MV-4-11 (cell line): ENCODE results near the gene ST6GALNAC5.
"Not testable (repeated sequence)": the region's sequence is repeated elsewhere in the genome, so short reads cannot be mapped to it uniquely, and the experiment has no call there.

Experiments
- DNase-seq: peaks from one replicate; lab custom pipeline; 2025; lab: John Stamatoyannopoulos, UW

The ST6GALNAC5 gene

DNA sequence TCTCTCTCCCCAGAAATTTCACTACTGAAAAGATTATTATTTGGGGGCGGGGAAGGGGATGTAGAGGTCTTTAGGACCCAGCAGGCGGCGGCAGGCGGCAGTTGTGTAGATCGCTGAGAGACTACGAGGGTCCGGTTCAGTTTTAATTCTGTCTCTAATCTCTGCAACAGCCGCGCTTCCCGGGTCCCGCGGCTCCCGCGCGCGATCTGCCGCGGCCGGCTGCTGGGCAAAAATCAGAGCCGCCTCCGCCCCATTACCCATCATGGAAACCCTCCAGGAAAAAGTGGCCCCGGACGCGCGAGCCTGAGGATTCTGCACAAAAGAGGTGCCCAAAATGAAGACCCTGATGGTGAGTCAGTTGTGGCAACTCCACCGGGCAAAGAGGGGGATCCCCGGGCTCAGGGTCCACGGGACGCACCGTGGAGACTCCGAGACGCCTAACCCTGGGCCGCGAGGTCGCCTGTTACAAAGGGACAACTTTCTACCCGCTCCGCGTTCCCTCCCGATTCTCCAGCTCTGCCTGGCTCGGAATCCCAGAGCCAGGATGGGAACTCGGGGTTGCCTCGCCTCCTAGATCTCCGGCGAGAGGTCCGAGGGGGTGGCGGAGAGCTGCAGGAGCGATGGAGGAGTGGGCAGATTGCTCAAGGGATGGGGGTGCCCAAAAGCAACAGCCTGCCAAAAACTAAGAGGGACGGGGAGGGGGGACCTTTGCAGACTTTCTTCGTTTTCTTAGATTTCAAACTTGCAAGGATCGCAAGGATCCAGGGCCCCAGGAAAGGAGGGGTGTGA, at the start of gene ST6GALNAC5:
ST6GALNAC5 (plus strand) TSS at position 139 of the 789 bp plus-strand sequence.
- no peak for DNase-seq

GRCh38 chr1:76820028-76820427, 47.3 kb upstream of the ST6GALNAC5 start:
- DNase-seq, result no peak

- not testable (repeated sequence) for DNase-seq
Measured at GRCh38 chr1:76822961-76823360, 44.3 kb upstream of the ST6GALNAC5 start.

DNA sequence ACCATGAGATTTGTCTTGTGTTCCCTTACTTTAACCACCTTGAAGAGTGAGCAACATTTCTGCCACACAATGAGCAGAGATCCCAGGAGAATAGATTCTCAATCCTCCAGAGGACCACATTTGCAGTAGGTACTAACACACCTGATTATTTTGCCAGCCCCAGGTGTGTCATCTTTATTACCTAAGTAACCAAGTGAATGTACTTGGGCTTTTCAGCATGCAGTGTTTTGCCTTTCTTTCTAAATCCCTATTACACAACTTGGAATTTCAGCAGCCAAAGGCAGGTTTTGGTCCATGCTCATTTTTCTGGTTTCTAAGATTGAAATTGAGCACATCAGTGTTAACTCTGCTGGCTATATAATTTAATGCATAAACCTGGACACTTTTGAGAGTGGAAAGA, 43.2 kb upstream of the ST6GALNAC5 start:
- DNase-seq, result no peak

GRCh38 chr1:76826072-76826845, 41.0 kb upstream of the ST6GALNAC5 start:
- no peak for DNase-seq

- no peak for DNase-seq
Measured at GRCh38 chr1:76827066-76827465, 40.2 kb upstream of the ST6GALNAC5 start.

DNA sequence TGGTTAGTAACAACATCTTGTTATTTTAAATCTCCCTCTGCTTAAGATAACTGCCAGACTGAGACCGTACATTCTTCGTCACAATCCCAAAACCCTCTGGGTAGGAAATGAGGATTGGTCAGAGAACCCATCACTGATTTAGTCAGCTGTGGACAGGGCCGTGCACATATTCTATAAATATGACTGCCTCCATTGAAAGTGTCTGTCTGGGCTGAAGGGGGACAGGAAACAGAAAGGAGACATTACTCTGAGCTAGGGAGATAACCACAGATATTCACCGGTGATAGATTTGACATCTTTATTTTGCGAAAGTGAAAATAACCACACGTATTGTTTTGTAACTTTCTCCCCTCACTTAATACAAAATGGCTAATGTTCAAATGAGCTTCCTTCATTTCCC, 36.9 kb upstream of the ST6GALNAC5 start:
- DNase-seq, result no peak

DNA sequence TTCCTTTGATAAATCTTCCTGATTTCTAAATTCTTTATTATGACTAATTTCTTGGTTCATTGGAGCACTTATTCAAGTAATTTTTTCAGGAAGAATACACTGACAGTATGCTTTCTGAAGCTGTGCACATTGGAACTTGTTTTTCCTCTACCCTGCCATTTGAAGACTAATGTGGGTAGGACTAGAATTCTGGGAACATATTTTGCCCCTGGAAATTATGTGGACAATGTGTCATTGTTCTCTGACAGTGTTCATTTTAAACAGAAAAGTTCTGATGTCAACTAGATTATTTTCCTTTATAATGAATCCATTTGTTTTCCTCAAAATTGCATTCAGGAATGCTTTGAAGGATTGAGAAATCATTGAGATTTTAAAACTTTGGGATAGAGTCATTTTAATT, 34.8 kb upstream of the ST6GALNAC5 start:
- DNase-seq, result no peak

GRCh38 chr1:76833151-76833550, 34.1 kb upstream of the ST6GALNAC5 start:
- no peak for DNase-seq

DNA sequence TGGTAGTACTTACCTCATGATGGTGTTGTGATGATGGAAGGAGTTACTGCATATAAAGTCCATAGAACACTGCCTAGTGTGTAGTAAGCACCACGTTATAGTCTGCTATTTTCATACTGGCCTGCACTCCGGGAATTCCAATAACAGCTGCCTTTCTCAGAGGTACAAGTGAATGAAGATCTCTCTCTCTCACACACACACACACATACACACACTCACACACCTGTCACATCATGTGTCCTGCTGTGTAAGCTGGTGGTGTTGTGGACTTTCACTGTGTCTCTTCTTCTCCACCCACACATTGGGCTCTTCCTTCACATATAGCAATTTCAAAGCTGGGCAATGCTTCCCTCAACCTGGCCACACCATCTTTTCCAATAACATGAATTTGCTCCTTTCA, 33.4 kb upstream of the ST6GALNAC5 start:
- DNase-seq, result no peak

- DNase-seq, result no peak
Measured at GRCh38 chr1:76835203-76835602, 32.1 kb upstream of the ST6GALNAC5 start.

- no peak for DNase-seq
Measured at GRCh38 chr1:76840278-76840677, 27.0 kb upstream of the ST6GALNAC5 start.

DNA sequence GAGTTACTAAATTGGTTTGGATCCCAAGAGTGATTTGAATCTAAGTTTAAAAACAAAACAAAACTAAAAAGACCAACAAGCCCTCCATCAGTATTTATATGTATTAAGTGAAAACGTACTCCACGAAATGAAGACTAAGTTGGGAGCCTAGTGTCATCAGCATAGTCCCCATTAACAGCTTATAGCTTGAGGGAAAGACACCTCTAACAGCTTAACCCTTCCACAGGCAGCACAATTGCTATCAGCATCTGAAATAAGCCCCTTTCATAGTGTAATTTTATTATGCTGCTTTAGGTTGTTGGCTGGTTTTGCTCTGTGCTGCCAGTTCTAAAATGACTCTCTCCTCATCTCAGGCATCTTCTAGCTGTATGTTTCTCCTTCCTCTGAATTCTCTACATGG, 25.8 kb upstream of the ST6GALNAC5 start:
- no peak for DNase-seq

DNA sequence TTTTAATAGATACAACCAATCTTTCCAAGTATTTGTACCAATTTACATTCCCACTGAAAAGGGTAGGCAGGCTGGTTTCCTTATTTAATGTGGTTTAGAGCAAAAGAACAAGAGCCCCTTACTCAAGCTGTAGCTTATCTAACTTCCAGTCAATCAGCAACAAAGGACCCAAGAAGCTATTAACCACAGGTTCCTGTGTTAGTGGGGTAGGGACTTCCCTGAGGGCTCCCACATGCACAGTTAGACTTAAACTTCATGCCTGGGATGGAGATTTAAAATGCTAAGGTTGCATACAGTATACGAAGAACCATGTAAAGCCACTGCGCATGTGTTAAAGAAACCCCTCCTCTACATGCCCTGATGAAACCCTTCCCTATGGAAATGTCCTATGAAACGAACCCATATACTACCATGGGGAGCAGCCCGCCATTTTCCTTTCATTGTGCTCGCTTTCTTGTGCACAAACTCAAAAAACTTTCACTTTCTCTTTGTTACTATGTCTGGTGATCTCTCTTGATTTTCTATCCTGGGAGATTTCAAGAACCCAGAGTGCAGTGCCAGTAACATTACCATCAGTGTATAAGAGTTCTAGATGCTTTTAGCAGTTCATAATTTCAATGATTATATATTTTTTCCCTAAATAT, 23.3 kb upstream of the ST6GALNAC5 start:
- no peak for DNase-seq

DNA sequence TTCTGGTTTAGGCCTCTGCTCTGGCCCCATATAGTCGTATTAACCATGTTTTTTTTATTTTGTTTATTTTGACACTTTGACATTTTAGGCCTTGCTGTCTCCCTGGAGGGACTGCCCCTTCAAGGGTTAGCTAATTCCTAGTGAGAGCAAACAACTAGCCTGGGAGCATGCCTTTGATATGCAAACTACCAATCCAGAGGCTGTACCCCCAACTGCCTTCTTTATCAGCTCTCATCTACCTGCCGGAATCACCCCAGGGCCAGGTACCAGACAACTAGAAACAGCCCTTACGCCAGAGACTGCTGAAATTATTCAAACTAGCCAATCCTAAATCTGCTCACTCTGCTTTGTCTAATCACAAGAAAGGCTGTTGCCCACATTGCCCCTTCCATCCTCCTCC, 13.0 kb upstream of the ST6GALNAC5 start:
- DNase-seq, result no peak

DNA sequence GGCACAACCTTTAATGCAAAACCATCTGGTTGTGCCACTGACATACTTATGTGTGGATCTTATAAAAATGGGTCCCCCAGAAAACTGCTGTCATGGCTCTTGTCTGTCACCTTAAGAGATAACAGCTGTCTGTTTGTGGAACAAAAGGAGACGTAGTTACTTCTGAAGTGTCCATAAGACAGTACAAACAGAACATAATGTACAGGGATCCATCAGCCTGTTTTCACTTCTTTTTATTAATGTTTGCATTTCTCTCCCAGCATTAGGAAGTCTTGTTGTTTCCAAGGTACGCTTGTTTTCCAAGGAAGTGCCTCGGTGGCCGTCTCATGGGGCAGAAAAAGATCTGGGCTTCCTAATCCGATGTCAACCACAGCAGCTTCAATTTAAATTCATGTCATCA, 11.2 kb upstream of the ST6GALNAC5 start:
- no peak for DNase-seq

GRCh38 chr1:76857138-76857537, 10.1 kb upstream of the ST6GALNAC5 start:
- DNase-seq, result no peak

GRCh38 chr1:76857973-76858372, 9.3 kb upstream of the ST6GALNAC5 start:
- no peak for DNase-seq

GRCh38 chr1:76861149-76861548, 6.1 kb upstream of the ST6GALNAC5 start:
- no peak for DNase-seq

- no peak for DNase-seq
Measured at GRCh38 chr1:76862447-76862846, 4.8 kb upstream of the ST6GALNAC5 start.

DNA sequence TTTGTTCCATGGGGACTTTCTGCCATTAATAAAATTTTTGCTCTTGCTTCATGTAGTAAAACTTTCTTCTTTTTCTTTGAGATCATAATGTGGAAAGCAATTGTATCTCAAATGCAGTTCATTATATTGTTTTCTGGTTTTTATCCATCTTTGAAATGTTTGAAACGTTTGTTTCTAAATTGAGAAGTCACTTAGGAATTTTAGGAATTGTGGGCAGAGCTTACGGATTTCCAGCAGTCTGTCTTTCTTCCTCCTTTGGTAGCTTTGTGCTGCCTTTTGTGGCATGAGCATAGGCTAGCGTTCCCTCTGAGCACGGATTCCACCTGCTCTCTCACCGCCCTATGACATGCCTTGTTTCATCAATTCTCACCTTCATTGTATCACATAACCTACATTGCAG, 2.9 kb upstream of the ST6GALNAC5 start:
- no peak for DNase-seq

DNA sequence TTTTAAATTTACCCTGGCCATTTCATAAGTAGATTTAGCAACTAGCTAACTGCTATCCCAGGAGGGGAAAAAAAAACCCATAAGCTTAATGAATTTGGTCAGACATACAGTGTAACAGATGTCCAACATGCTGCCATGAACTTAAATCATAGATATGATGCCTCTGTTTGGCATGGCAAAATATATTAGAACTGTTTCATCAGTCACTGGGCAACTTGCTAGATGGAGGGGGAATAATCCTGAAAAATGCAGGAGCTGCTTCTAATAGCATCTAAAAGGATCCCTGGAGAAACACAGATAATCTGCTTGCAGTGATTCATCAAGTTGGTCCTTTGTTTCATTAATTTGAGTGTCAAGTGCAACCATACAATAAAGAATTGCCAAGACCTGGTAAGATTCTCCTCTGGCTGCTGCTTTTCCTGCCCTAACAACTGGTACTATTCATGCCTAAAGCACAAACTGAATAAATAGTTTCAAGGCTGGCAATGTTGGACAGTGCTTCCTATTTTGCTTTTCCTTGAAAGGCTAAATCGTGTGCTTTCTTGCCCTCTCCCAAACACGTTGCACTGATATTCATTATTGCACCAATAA, 1.5 kb upstream of the ST6GALNAC5 start:
- no peak for DNase-seq

DNA sequence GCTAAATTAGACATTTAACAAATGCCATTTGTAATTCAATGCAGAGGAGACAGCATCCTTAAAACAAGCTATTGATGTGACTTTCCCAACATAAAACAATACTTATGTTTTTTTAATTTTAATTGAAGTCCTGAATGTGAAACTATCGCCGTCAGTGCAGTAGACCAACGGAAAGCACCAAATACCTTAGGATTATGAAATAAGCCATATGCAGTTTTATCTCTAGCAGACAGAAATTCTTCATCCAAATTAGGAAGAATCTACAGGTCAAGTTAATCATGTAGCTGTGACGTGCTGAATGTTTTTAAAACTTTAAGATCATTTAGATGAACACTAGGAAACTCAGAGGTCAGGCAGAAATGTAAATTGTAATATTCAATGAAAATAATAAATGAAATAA, 714 bp upstream of the ST6GALNAC5 start:
- DNase-seq, result no peak
